ENCODE results near the gene RBPJL. TPM values are rescaled to one million over a fixed set of nuclear protein-coding genes. Genes with fewer than 3 reads are reported as not detected.

Gene RBPJL
- total RNA-seq, 1 experiment from 2014 or later = not detected

DNA sequence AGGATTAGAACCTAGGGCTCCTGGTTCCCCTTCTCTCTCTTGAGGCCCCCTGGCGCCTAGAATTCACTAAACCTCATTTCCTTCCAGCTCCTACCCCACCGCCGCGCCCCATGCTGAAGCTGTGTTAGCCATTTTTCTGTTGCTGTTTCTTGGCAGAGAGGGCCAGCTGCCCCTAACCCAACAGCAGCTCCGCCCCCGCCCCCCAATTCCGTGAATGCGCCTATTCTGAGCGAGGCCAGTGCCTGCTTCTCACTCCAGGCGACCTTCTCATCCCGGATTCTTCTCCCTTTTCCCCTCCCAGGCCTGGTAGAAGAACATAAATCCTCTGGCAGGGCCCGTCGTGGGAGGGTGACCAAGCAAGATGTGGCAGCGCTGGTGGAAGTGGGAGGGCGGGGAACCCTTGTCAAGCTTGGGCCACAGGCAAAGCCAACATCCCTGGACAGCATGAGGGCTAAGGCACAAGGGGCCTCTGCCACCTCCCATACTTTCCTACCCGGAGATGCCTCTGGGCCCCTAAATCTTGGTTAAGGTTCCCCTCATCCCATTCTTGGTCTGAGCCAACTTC is 518 bp downstream of the RBPJL start:
- H3K9me3 ChIP-seq (ENCODE audit: low read length) = no peaks in the 10 kb centered on the region
- no peaks in the 10 kb centered on the region for H4K20me1 ChIP-seq (ENCODE audit: low read length)
- TF ChIP-seq EZH2 (IDR thresholded peaks at IDR 0.05; ENCODE audit: low read length, unreplicated experiment) (no peak), EZH2phosphoT487 (IDR thresholded peaks at IDR 0.05; ENCODE audit: borderline replicate concordance, low read length) (no peak)
- TF ChIP-seq, protein P1, sequence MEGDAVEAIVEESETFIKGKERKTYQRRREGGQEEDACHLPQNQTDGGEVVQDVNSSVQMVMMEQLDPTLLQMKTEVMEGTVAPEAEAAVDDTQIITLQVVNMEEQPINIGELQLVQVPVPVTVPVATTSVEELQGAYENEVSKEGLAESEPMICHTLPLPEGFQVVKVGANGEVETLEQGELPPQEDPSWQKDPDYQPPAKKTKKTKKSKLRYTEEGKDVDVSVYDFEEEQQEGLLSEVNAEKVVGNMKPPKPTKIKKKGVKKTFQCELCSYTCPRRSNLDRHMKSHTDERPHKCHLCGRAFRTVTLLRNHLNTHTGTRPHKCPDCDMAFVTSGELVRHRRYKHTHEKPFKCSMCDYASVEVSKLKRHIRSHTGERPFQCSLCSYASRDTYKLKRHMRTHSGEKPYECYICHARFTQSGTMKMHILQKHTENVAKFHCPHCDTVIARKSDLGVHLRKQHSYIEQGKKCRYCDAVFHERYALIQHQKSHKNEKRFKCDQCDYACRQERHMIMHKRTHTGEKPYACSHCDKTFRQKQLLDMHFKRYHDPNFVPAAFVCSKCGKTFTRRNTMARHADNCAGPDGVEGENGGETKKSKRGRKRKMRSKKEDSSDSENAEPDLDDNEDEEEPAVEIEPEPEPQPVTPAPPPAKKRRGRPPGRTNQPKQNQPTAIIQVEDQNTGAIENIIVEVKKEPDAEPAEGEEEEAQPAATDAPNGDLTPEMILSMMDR (conservative IDR thresholded peaks at IDR 0.05; ENCODE audit: low read depth, low read length) = no peak
- CTCF ChIA-PET = no interaction called here
- no peaks in the 10 kb centered on the region for H3F3A ChIP-seq (ENCODE audit: low read length, unreplicated experiment)
- H2AFZ ChIP-seq (ENCODE audit: low read length) = no peak overlapping the region
- ATAC-seq (no peak), DNase-seq (no peak)
- H3K9ac ChIP-seq (ENCODE audit: low read length) = no peak overlapping the region
- no peaks in the 10 kb centered on the region for H3K27me3 ChIP-seq (ENCODE audit: low read length)
- H3K4me2 ChIP-seq (ENCODE audit: low read length) = no peak overlapping the region
- H3K4me3 ChIP-seq (ENCODE audit: low read length) = no peak overlapping the region
- H3K9me2 ChIP-seq (replicated peaks; ENCODE audit: low read length) = no peaks in the 10 kb centered on the region
- no peaks in the 10 kb centered on the region for H3K4me1 ChIP-seq (ENCODE audit: insufficient read depth, low read length)
- no peaks in the 10 kb centered on the region for H3K79me2 ChIP-seq (ENCODE audit: low read length)
- no peak overlapping the region for H3K27ac ChIP-seq (ENCODE audit: low read length)
- no peaks in the 10 kb centered on the region for H3K36me3 ChIP-seq (ENCODE audit: low read depth, low read length)
- BruUV-seq (replicated peaks) = no TSS peak
- POLR2A ChIA-PET (ENCODE audit: unreplicated experiment) = no interaction called here
- intact Hi-C loops (cut with micrococcal nuclease) = no loop called here

DNA sequence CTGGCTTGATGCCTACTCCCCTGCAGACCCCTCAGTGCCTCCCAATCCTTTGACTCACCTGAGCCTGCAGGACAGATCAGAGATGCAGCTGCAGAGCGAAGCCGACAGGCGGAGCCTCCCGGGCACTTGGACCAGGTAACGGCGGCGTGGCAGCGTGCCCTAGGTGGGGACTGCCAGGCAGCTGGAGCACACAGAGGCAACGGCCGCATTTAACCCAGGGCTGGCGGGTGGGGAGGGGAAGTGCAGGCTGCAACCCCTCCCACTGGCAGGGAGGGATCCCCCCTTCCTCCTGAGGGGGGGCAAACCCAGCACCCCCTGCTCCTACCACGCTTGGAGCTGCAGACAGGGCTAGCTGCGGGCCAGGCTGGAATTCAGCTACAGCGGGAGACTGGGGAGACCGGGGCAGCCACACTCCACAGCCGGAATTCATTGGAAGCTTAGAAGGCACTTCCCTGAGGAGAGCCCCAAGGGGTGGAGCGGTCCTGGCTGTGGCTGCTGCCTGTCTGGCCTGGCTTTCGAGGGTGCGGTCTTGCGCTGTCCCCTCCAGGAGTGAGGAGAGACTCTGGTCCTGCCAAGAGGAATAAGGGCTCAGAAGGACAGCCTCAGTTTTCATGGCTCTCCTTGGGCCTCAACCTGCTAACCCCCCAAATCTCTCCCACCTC is 1.6 kb downstream of the RBPJL start, which contains the start of gene MATN4:
MATN4 (minus strand) TSS at position 183 of the 662 bp plus-strand sequence. CDS start 2,717 bp downstream, outside the sequence.
- no peak within 1 kb of the TSS for H3K27ac ChIP-seq (ENCODE audit: low read length)
- no TSS peak for BruUV-seq (replicated peaks)
- H3K9me3 ChIP-seq (ENCODE audit: low read length) = no peaks in the 10 kb centered on the region
- H3K27me3 ChIP-seq (ENCODE audit: low read length) = no peaks in the 10 kb centered on the region
- DNase-seq (no peak), ATAC-seq (no peak; the same call in 1 of the 2 replicates)
- H3K4me2 ChIP-seq (ENCODE audit: low read length) = no peak within 1 kb of the TSS
- no peak within 1 kb of the TSS for H2AFZ ChIP-seq (ENCODE audit: low read length)
- H3K4me3 ChIP-seq (ENCODE audit: low read length) = no peak within 1 kb of the TSS
- no peaks in the 10 kb centered on the region for H3K36me3 ChIP-seq (ENCODE audit: low read depth, low read length)
- TF ChIP-seq EZH2phosphoT487 (IDR thresholded peaks at IDR 0.05; ENCODE audit: borderline replicate concordance, low read length) (no peak), EZH2 (IDR thresholded peaks at IDR 0.05; ENCODE audit: low read length, unreplicated experiment) (no peak)
- TF ChIP-seq, protein P1 (conservative IDR thresholded peaks at IDR 0.05; ENCODE audit: low read depth, low read length) = no peak
- H3F3A ChIP-seq (ENCODE audit: low read length, unreplicated experiment) = no peaks in the 10 kb centered on the region
- CTCF ChIA-PET = no interaction called here
- no peaks in the 10 kb centered on the region for H3K4me1 ChIP-seq (ENCODE audit: insufficient read depth, low read length)
- H4K20me1 ChIP-seq (ENCODE audit: low read length) = no peaks in the 10 kb centered on the region
- H3K9me2 ChIP-seq (replicated peaks; ENCODE audit: low read length) = no peaks in the 10 kb centered on the region
- POLR2A ChIA-PET (ENCODE audit: unreplicated experiment) = no interaction called here
- H3K9ac ChIP-seq (ENCODE audit: low read length) = no peak within 1 kb of the TSS
- no peaks in the 10 kb centered on the region for H3K79me2 ChIP-seq (ENCODE audit: low read length)
- intact Hi-C loops (cut with micrococcal nuclease) = no loop called here

DNA sequence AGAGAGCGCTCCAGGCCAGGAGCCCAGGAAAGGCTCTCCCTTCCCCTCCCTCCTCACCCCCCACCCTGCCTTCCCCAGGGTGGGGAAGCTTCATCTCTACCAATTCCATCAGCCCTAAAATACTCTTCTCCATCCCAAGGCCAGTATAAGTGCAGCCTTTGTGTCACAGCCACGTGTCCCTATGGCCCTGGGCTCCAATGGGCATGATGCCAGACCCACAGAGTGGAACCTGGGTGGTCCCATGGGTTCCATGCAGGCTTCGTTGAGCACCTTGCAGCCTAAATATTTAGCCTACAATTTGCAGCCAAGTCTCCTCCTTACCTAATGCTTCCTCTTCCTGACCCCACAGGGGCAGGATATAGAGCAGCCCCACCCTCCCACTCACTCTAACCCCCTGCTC is 2.4 kb downstream of the RBPJL start:
- intact Hi-C loops (cut with micrococcal nuclease) = no loop called here
- Histone ChIP-seq H3F3A (ENCODE audit: low read length, unreplicated experiment) (no peaks in the 10 kb centered on the region), H3K79me2 (ENCODE audit: low read length) (no peaks in the 10 kb centered on the region), H3K27ac (ENCODE audit: low read length) (no peak overlapping the region), H3K27me3 (ENCODE audit: low read length) (no peaks in the 10 kb centered on the region), H3K9ac (ENCODE audit: low read length) (no peak overlapping the region), H3K9me3 (ENCODE audit: low read length) (no peaks in the 10 kb centered on the region), H3K4me1 (ENCODE audit: insufficient read depth, low read length) (no peaks in the 10 kb centered on the region), H3K36me3 (ENCODE audit: low read depth, low read length) (no peaks in the 10 kb centered on the region), H4K20me1 (ENCODE audit: low read length) (no peaks in the 10 kb centered on the region), H3K9me2 (replicated peaks; ENCODE audit: low read length) (no peaks in the 10 kb centered on the region), H3K4me3 (ENCODE audit: low read length) (no peak overlapping the region), H2AFZ (ENCODE audit: low read length) (no peak overlapping the region), H3K4me2 (ENCODE audit: low read length) (no peak overlapping the region)
- BruUV-seq (replicated peaks) = no TSS peak
- TF ChIP-seq, protein P1 (conservative IDR thresholded peaks at IDR 0.05; ENCODE audit: low read depth, low read length) = no peak
- TF ChIP-seq EZH2 (IDR thresholded peaks at IDR 0.05; ENCODE audit: low read length, unreplicated experiment) (no peak), EZH2phosphoT487 (IDR thresholded peaks at IDR 0.05; ENCODE audit: borderline replicate concordance, low read length) (no peak)
- ChIA-PET CTCF (no interaction called here), POLR2A (ENCODE audit: unreplicated experiment) (no interaction called here)
- no peak for DNase-seq
- ATAC-seq = no peak
